Hindlimb muscle (tissue), 1 donor: Measurements from ENCODE around the gene MAK. TPM values are rescaled to one million over a fixed set of nuclear protein-coding genes. Genes with fewer than 3 reads are reported as not detected.
A peak's percentile ranks its signal among the peaks of the same experiment; 100 is the strongest.
"Not testable (repeated sequence)": the region's sequence is repeated elsewhere in the genome, so short reads cannot be mapped to it uniquely, and the experiment has no call there.

ENCODE experiments used
- DNase-seq: peaks from one replicate; pipeline ENCODE4 v3.0.0-alpha.2; 2013
- polyA plus RNA-seq: library from polyadenylated mRNA; unstranded; fragments of 120-200 nt; gene quantifications from one replicate; pipeline ENCODE4 v1.2.1, GENCODE V29; 2013; ENCODE audit not compliant: insufficient read length

Gene MAK, protein sequence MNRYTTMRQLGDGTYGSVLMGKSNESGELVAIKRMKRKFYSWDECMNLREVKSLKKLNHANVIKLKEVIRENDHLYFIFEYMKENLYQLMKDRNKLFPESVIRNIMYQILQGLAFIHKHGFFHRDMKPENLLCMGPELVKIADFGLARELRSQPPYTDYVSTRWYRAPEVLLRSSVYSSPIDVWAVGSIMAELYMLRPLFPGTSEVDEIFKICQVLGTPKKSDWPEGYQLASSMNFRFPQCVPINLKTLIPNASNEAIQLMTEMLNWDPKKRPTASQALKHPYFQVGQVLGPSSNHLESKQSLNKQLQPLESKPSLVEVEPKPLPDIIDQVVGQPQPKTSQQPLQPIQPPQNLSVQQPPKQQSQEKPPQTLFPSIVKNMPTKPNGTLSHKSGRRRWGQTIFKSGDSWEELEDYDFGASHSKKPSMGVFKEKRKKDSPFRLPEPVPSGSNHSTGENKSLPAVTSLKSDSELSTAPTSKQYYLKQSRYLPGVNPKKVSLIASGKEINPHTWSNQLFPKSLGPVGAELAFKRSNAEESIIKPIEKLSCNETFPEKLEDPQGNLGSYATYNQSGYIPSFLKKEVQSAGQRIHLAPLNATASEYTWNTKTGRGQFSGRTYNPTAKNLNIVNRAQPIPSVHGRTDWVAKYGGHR
- 0.84 TPM for polyA plus RNA-seq

- peak; percentile 81 for DNase-seq
These were observed at the start of gene MAK for GRCh38 chr6:10837995-10838793. MAK (minus strand) TSS chr6:10838539; CDS start chr6:10830648, 7,891 bp downstream.

- peak; percentile 45 for DNase-seq
These were observed 48.6 kb upstream of the MAK start, which contains the start of gene SYCP2L for GRCh38 chr6:10886691-10887502. SYCP2L (plus strand) TSS chr6:10887052; CDS start chr6:10887127, 75 bp downstream.

- DNase-seq: not testable (repeated sequence)
These were observed 48.0 kb upstream of the MAK start for GRCh38 chr6:10886365-10886690.

DNA sequence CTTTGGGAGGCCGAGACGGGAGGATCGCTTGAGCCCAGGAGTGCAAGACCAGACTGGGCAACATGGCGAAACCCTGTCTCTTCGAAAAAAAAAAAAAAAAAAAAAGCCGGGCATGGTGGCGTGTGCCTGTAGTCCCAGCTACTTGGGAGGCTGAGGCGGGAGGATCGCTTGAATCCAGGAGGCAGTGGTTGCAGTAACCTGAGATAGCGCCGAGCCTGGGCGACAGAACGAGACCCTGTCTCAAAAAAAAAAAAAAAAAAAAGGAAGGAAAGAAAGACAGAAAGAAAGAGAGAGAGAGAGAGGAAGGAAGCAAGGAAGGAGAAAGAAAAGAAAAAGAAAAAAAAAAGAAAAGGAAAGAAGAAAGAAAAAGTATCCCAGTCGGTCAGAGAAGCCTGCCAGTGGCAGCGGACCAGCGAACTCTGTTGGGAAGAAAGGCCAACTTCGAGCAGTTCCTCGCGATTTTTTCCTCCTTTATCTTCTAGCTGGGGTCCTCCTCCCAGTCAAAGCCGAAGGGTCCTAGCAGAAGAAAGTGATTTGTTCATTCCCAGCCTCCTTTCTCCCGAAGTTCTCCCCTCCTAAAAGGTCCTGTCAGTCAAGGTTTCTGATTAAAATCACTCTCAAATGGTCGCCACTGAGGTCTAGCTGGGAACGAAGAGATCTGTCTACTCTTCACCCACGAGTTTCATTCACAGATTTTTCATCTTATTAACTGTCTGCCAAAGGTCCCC is 46.1 kb upstream of the MAK start:
- no peak for DNase-seq

DNA sequence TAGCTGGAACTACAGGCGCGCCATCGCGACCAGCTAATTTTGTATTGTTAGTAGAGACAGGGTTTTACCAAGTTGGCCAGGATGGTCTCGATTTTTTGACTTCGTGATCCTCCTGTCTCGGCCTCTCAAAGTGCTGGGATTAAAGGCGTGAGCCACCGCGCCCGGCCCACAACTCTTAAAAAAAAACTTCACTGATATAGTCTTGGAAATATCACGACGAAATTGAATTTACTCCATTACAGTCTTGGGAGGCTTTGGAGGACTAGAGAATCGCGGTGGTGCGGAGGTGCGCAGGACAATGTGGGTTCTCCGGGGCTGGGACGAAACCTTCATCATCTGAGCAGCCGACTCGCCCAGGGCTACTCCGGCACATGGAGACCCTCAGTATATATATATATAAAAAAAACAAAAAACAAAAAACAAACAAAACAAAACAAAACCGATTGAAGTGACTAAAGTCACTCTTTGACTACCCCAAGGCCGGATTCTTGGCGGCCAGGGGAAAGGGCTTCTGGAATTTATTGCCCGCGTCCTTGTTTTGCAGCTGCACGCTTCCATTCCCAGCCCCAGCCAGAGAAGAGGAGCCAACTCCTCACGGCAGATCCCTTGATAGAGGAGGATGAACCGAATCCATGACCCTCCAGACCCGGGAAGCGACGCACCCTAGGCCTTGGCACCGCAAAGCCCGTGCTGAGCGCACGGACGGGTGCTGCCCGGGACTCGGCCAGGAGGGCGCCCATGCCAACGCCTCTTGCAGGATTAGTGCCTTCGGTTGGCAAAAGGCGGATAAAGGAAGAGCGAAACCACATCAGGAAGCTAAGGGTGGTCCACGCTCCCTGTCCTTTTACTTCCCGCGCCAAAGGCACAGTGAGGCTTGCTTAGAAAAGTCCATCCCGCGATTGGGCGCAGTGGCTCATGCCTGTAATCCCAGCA is 45.2 kb upstream of the MAK start:
- no peak for DNase-seq

DNA sequence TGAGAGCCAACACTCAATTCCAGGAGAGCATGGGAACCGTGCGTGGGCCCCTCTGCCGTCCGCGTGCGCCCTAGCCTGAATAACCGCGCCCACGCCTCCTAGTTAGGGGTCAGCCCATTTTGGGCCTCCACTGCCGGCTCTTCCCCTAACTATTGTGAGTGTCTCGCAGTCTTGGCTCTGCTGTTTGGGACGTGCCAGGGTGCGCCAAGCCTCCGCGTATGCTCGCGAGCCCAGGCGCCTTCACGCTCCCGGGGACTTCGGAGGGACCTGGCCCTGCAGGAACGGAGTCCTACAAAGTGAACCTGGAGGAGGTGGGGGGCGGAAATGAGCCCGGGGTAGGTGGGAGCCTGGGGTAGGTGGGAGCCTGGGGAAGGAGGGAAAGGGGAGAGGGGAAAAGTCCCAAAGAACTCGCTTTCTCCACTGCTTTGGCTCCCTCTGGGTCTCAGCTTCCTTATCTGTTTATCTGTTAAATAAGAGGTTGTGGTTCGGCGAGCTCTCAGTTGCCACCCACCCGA is 44.4 kb upstream of the MAK start:
- DNase-seq: no peak

DNA sequence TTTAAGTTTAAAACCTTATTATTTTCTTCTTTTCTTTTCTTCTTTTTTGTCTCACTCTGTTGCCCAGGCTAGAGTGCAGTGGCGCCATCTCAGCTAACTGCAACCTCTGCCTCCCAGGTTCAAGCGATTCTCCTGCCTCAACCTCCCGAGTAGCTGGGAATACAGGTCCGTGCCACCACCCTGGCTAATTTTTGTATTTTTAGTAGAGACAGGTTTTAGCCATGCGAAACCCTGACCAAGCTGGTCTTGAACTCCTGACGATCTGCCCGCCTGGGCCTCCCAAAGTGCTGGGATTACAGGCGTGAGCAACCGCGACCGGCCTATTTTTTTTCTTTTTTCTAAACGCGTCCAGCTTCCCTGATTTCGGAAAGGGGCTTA is 43.9 kb upstream of the MAK start:
- DNase-seq: not testable (repeated sequence)

DNA sequence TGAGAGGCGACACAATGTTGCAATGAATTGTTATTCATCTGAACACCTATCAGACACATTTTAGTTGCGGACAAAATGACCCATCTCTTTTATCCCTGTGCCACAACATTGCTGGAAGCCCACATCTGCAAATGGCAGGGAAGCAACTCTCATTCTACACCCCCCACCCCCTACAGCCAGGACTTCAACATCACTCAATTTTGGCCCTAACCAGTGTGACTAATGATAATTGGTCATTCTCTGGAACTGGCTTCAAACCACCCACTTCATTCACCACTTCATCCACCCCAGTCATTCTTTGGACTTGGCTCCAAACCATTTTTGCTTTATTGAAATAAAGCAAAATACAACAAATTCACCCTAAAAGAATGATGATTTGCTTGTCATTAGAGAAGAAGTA is 42.0 kb upstream of the MAK start:
- DNase-seq: no peak

DNA sequence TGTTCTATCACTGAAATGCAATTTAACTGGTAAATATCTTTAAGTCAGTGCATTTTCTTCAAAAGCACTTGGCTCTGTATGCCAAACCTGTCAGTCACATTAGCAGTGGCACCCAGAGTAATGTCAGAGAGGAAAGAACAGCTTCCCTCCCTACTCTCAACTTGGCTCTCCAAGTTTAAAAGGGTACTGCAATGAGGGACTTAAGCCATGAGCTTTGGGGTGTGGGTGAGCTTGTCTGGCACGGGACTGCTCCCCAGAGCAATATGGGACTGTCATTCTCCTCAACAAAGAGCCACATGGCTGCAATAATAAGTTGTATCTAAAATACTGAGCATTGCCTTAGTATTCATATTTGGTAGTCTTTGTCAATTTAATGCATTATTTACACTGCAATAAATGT is 39.5 kb upstream of the MAK start:
- no peak for DNase-seq

DNA sequence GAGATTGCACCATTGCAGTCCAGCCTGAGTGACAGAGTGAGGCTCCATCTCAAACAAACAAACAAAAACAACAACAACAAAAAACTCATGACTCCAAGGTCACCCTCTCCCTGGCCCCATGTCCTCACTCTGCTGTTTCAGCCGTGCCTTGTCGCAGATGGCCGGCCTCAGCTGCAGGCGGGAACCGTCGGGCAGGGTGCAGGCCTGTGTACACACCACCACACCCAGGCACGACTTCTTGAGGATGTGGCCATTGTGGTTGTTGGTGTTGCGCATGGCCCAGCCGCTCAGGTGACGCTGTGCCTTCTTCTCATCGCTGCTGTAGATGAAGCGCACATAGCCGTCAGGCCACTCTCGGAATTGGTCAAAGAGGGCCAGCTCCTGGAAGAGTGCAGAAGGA is 38.7 kb upstream of the MAK start:
- no peak for DNase-seq

DNA sequence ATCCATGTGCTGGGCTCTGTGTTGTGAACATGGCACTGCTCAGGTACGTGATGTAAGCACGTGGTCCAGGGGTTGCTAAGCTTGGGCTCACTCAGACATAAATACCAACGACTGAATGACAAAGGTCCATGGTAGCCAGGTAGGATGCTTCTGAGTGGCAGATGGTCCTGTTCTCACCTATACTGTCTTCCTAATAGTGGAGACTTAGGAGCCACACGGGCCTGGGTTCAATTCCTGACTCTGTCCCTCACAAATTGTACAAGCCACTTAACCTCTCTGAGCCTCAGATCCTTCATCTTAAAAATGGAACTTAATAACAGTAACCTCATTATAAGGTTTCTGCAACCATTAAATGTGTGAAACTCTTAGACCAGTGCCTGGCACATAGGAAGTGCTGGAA is 36.7 kb upstream of the MAK start:
- DNase-seq: no peak

DNA sequence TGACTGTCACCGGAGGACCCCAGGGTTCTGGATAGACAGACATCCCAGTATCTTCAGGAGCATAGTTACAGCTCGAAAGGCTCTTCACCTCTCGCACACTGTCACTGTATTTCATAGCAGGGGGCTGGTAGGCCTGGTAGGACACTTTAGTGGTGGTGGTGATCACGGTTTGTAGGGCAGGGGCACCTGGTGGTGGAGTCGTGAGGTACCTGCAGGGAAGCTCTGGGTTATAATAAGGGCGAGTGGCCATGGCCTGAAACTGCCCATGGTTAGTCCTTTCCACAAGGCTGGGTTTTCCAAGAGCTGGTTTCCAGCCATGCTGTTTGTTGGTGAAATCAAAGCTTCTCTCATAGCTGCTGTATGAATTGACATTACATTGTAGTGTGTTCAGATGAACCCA is 35.9 kb upstream of the MAK start:
- no peak for DNase-seq

GRCh38 chr6:10873374-10873773 is 35.0 kb upstream of the MAK start:
- DNase-seq: no peak

GRCh38 chr6:10867952-10868351 is 29.6 kb upstream of the MAK start:
- DNase-seq: no peak

DNA sequence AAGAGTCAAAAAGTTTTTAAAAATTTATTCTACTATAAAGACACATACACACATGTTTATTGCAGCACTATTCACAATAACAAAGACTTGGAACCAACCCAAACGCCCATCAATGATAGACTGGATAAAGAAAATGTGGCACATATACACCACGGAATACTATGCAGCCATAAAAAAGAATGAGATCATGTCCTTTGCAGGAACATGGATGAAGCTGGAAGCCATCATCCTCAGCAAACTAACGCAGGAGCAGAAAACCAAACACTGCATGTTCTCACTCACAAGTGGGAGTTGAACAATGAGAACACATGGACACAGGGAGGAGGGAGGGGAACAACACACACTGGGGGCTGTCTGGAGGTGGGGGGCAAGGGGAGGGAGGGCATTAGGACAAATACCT is 28.4 kb upstream of the MAK start:
- DNase-seq: not testable (repeated sequence)

DNA sequence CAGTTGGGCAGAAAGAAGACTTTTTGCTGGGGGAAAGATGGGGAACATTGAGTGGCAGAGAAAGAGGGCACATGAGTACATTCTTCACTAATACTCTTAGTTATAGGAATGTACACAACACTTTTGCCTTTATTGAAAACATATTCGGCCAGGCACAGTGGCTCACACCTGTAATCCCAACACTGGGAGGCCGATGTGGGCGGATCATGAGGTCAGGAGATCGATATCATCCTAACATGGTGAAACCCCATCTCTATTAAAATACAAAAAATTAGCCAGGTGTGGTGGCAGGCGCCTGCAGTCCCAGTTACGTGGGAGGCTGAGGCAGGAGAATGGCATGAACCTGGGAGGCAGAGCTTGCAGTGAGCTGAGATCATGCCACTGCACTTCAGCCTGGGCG is 24.7 kb upstream of the MAK start:
- not testable (repeated sequence) for DNase-seq

DNA sequence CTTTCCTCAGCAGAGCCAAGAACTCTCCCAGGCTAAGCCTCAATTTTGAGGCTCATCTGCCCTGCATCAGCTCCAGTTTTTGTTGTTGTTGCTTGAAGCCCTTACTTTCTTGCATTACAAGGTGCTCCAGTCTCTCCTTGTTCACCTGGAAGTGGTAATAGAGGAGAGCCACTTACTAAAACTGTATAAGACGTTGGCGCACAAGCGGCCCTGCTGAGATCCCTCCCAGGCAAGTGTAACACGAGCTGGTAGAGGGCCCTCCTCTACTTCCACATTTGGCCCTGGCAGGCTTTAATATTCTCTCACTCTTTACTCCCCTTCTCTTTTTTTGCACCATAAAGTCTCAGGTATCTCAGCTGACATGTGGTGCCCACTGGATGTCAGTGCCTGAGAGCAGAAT is 24.0 kb upstream of the MAK start:
- no peak for DNase-seq

DNA sequence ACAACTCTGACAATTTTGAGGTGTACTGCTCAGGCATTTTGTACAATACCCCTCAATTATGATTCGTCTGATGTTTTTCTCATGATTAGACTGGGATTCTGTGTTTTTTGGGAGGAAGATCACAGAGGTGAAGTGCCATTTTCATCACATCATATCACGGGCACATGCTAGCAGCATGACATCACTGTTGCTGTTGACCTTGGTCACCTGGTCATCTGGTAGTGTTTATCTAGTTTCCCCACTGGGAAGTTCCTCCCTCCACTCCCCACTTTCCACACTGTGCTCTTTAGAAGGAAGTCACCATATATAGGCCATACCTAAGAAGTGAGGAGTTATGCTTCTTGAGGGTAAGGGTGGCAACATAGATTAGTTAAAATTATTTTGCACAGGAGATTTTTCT is 22.7 kb upstream of the MAK start:
- DNase-seq: no peak

- no peak for DNase-seq
These were observed 18.9 kb upstream of the MAK start for GRCh38 chr6:10857259-10857658.

GRCh38 chr6:10854922-10855632 is 16.7 kb upstream of the MAK start:
- DNase-seq: no peak
